Upper lobe of left lung (tissue), 6 donors: ENCODE results near the gene CDKL4. TPM values are rescaled to one million over a fixed set of nuclear protein-coding genes. Genes with fewer than 3 reads are reported as not detected.

Experiments
- ATAC-seq, 2 donors: fragments of 200-7000 bp; cut with Tn5 transposase; one replicate each; pipeline ENCODE4 v1.9.1; 2022; ENCODE audit warnings: mild to moderate bottlenecking in 2 of 2, moderate library complexity in 2 of 2; ENCODE audit not compliant: low FRiP score in 2 of 2
- DNase-seq, 2 donors: peaks; one replicate each; pipeline ENCODE4 v3.0.0-alpha.2; 2019 to 2020
- H3K27ac ChIP-seq, 4 donors: fragments of 200-600 bp; sonication (generic); one replicate each; pipeline ENCODE4 v1.5.1; 2016 to 2019
- H3K27me3 ChIP-seq, 4 donors: fragments of 200-600 bp; sonication (generic); one replicate each; pipeline ENCODE4 v1.5.1; 2017 to 2019
- H3K36me3 ChIP-seq, 4 donors: fragments of 200-600 bp; sonication (generic); one replicate each; pipeline ENCODE4 v1.5.1; 2016 to 2019
- H3K4me1 ChIP-seq, 4 donors: fragments of 200-600 bp; sonication (generic); one replicate each; pipeline ENCODE4 v1.5.1; 2018 to 2019
- H3K4me3 ChIP-seq, 4 donors: fragments of 200-600 bp; sonication (generic); one replicate each; pipeline ENCODE4 v1.5.1; 2017 to 2019; ENCODE audit warnings: mild to moderate bottlenecking in 2 of 4, moderate library complexity in 1 of 4
- H3K9me3 ChIP-seq, 4 donors: fragments of 200-600 bp; sonication (generic); one replicate each; pipeline ENCODE4 v1.5.1; 2018 to 2019
- EP300 ChIP-seq, 4 donors: sonication (generic); formaldehyde crosslinking; IDR thresholded peaks; one replicate each; pipeline ENCODE4 v1.5.1; 2017; ENCODE audit warnings: antibody characterized with exemption in 4 of 4, control low read depth in 2 of 4
- POLR2A ChIP-seq, 4 donors: fragments of 450-650 bp; IDR thresholded peaks; one replicate each; pipeline ENCODE4 v1.5.1; 2016 to 2017; ENCODE audit warnings: antibody characterized with exemption in 4 of 4, mild to moderate bottlenecking in 2 of 4
- POLR2AphosphoS5 ChIP-seq, 2 donors: sonication (generic); formaldehyde crosslinking; IDR thresholded peaks; one replicate each; pipeline ENCODE4 v1.5.1; 2017; ENCODE audit warnings: antibody characterized with exemption in 2 of 2
- WGBS, 2 donors: methylation state at CpG; one replicate each; pipeline ENCODE4 v1.1.5; 2017 to 2018; 5-methylcytosine and 5-hydroxymethylcytosine counted together
- total RNA-seq, 6 donors: library from RNA; depleted of rRNA in 4 of 6; stranded (reverse); fragments of >200 nt in 4 of 6; gene quantifications; one replicate each; pipeline versions ENCODE4 v1.1.0 to v1.2.1, GENCODE V29; 2016 to 2021
- TF ChIP-seq, protein P1 (sequence below), 6 experiments: fragments of 450-650 bp in 4 of 6; fragments of 200-600 bp in 2 of 6; sonication (generic) in 2 of 6; IDR thresholded peaks; one replicate each; pipeline ENCODE4 v1.5.1; 2016 to 2019; ENCODE audit warnings: antibody characterized with exemption in 6 of 6
- donor health status: DM: no; HTN: no; CAD: no; lungs with moderate emphysema.
- donor health status: DM: no; HTN: yes; CAD: no; lungs with severe emphysema.

The CDKL4 gene
- total RNA-seq, 6 donors from 2014 or later, result 0.54 to 5.2 (median 1.4) TPM; not detected in 2

DNA sequence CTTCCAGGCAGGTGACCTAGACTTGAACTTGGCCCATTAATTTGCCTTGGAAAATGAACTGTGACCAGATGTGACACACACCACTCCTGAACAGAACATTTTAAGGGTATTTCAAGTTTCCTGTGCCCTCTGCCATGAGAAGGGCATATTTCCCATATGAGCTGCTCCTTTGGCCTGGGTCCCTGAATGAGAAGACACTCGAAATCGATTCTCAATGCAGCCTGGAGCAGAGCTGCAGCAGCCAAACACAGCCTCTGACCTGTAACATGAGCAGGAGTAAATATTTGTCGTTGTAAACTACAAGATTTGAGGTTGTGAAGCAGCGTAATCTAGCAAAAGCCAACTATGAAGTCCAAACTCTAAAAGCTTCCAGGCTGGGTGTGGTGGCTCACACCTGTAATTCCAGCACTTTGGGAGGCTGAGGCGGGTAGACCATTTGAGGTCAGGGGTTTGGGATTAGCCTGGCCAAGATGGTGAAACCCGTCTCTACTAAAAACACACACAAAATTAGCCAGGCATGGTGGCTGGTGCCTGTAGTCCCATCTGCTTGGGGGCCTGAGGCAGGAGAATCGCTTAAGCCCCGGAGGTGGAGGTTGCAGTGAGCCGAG, 92.8 kb downstream of the CDKL4 start:
- WGBS, 2 donors, result 76 to 85% methylated on average over 9 of the region's 9 CpGs
- no peak for ATAC-seq

DNA sequence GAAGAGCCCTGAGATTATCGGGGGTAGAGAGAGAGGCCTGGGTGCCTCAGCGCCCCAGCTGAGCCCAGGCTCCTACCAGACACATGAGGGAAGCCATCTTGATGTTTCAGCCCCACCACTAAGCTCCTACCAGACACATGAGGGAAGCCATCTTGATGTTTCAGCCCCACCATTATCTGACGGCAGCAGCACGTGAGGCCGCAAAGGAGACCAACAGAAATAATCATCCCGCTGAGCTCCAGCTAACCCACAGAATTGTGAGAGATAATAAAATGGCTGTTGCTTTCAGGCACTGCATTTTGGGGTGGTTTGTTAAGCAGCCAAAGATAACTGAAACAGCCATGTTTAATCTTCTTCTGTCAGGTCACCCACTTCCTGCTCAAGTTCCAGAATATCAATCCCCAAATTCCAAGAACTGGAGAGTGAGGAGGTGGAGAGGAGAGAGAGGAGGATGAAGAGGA, 93.6 kb downstream of the CDKL4 start:
- DNase-seq (no peak), ATAC-seq (no peak)
- no peak overlapping the region for H3K4me3 ChIP-seq
- 95 to 98% methylated on average over 5 to 6 of the region's 6 CpGs for WGBS, 2 donors
- no peaks in the 10 kb centered on the region for H3K36me3 ChIP-seq
- no peaks in the 10 kb centered on the region for H3K9me3 ChIP-seq
- no peaks in the 10 kb centered on the region for H3K4me1 ChIP-seq
- no peaks in the 10 kb centered on the region for H3K27me3 ChIP-seq
- no peak for TF ChIP-seq POLR2A (IDR thresholded peaks at IDR 0.05)
- no peak for TF ChIP-seq EP300 (IDR thresholded peaks at IDR 0.05)
- TF ChIP-seq, protein P1, sequence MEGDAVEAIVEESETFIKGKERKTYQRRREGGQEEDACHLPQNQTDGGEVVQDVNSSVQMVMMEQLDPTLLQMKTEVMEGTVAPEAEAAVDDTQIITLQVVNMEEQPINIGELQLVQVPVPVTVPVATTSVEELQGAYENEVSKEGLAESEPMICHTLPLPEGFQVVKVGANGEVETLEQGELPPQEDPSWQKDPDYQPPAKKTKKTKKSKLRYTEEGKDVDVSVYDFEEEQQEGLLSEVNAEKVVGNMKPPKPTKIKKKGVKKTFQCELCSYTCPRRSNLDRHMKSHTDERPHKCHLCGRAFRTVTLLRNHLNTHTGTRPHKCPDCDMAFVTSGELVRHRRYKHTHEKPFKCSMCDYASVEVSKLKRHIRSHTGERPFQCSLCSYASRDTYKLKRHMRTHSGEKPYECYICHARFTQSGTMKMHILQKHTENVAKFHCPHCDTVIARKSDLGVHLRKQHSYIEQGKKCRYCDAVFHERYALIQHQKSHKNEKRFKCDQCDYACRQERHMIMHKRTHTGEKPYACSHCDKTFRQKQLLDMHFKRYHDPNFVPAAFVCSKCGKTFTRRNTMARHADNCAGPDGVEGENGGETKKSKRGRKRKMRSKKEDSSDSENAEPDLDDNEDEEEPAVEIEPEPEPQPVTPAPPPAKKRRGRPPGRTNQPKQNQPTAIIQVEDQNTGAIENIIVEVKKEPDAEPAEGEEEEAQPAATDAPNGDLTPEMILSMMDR (IDR thresholded peaks at IDR 0.05), result no peak
- TF ChIP-seq POLR2AphosphoS5 (IDR thresholded peaks at IDR 0.05), result no peak
- no peak overlapping the region for H3K27ac ChIP-seq

More for the DNA sequence above, 92.8 kb downstream of the CDKL4 start:
- no peaks in the 10 kb centered on the region for H3K36me3 ChIP-seq
- no peak for TF ChIP-seq POLR2AphosphoS5 (IDR thresholded peaks at IDR 0.05)
- TF ChIP-seq POLR2A (IDR thresholded peaks at IDR 0.05), result no peak
- TF ChIP-seq, protein P1 (IDR thresholded peaks at IDR 0.05), result no peak
- TF ChIP-seq EP300 (IDR thresholded peaks at IDR 0.05), result no peak
- no peaks in the 10 kb centered on the region for H3K9me3 ChIP-seq
- no peak overlapping the region for H3K4me3 ChIP-seq
- H3K4me1 ChIP-seq, result no peaks in the 10 kb centered on the region
- no peak overlapping the region for H3K27ac ChIP-seq
- no peaks in the 10 kb centered on the region for H3K27me3 ChIP-seq
- DNase-seq, result no peak

DNA sequence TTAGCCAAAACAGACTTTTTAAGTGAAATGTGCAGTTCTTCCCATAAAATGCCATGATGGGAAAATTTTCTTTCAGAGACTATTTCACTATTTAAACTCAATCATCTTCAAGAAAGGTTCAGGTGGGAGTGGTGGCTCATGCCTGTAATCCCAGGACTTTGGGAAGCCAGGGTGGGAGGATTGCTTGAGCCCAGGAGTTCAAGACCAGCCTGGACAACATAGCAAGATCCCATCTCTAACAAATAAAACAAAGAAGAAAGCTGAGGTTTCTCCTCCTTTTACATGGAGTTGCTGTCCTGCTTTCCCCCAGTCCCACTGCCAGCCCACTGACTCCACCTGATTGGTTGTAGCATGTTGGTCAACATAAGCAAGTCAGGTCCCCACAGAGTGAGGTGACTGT, 97.1 kb downstream of the CDKL4 start:
- H3K36me3 ChIP-seq, result no peaks in the 10 kb centered on the region
- H3K27me3 ChIP-seq, result no peaks in the 10 kb centered on the region
- ATAC-seq (no peak), DNase-seq (no peak)
- H3K9me3 ChIP-seq, result no peaks in the 10 kb centered on the region
- TF ChIP-seq POLR2A (IDR thresholded peaks at IDR 0.05), result no peak
- TF ChIP-seq, protein P1 (IDR thresholded peaks at IDR 0.05), result no peak
- no peak for TF ChIP-seq POLR2AphosphoS5 (IDR thresholded peaks at IDR 0.05)
- no peak for TF ChIP-seq EP300 (IDR thresholded peaks at IDR 0.05)
- no peak overlapping the region for H3K4me3 ChIP-seq
- no peak overlapping the region for H3K27ac ChIP-seq
- peaks cover 0 to 3% (median 1%) of the 10 kb centered on the region in 4 donors for H3K4me1 ChIP-seq

DNA sequence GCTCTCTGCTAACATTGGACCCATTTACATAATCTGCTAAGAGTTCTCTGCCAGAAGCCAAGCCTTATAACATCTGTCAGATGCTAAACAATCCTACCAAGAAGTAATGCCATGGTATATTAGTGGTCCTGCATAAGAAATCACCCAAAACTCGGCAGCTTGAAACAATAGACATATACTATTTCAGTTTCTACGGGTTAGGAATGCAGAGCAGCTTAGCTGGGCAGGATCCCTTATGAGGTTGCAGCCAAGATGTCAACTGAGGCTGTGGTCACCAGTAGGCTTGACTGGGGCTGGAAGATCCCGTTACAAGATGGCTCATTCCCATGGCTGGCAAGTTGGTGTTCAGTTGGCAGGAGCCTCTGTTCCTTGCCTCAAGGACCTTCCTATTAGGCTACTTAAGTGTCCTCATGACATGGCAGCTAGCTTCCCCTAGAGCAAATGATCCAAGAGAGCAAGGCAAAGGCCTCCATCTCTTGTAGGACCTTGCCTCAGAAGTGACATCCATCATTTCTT, 97.8 kb downstream of the CDKL4 start:
- no peak for TF ChIP-seq POLR2AphosphoS5 (IDR thresholded peaks at IDR 0.05)
- WGBS, 2 donors, result 80 to 89% methylated on average over 3 of the region's 3 CpGs

DNA sequence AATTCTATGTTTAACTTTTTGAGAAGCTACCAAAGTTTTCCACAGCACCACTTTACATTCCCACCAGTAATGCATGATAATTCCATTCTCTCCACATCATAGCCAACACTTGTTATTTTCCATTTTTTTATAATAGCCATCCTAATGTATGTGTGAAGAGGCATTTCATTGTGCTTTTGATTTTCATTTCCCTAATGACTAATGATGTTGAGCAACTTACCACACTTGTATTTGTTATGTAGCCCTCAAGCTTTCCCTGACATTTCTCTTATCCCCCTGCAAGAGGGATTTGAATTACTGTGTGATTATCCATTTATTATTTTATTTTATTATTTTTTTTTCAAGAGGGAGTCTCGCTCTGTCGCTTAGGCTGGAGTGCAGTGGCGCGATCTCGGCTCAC, 99.4 kb downstream of the CDKL4 start:
- Histone ChIP-seq H3K27ac (no peak overlapping the region), H3K9me3 (no peaks in the 10 kb centered on the region), H3K27me3 (no peaks in the 10 kb centered on the region), H3K4me1 (peaks cover 0 to 13% (median 7%) of the 10 kb centered on the region in 4 donors), H3K4me3 (no peak overlapping the region), H3K36me3 (no peaks in the 10 kb centered on the region)
- no peak for ATAC-seq
- WGBS, 2 donors, result 95 to 97% methylated on average over 5 of the region's 5 CpGs
- TF ChIP-seq EP300 (IDR thresholded peaks at IDR 0.05), result no peak
- TF ChIP-seq, protein P1 (IDR thresholded peaks at IDR 0.05), result no peak
- no peak for DNase-seq

More for the DNA sequence above, 97.8 kb downstream of the CDKL4 start:
- Histone ChIP-seq H3K36me3 (no peaks in the 10 kb centered on the region), H3K4me3 (no peak overlapping the region), H3K27ac (no peak overlapping the region), H3K27me3 (no peaks in the 10 kb centered on the region), H3K4me1 (peaks cover 0 to 5% (median 2%) of the 10 kb centered on the region in 4 donors), H3K9me3 (no peaks in the 10 kb centered on the region)
- DNase-seq (no peak), ATAC-seq (no peak)
